Stimulated activated CD8-positive, alpha-beta memory T cell treated with anti-CD3 and anti-CD28 coated beads, Interleukin-15, amount 100 ng/mL, for 48 hours (primary cell): ENCODE results near the gene IRF5.

ENCODE experiments used
- DNase-seq, 2 donors: peaks; one replicate each; pipeline ENCODE4 v3.0.0-alpha.2; 2020; ENCODE audit warnings: low read depth in 2 of 2

Gene IRF5

GRCh38 chr7:128919881-128920799, 17.6 kb upstream of the IRF5 start:
- no peak for DNase-seq

GRCh38 chr7:128920913-128921582, 16.7 kb upstream of the IRF5 start:
- no peak for DNase-seq

GRCh38 chr7:128921866-128922440, 15.8 kb upstream of the IRF5 start:
- no peak for DNase-seq

GRCh38 chr7:128922496-128923410, 15.0 kb upstream of the IRF5 start:
- no peak for DNase-seq

- DNase-seq: no peak
Measured at GRCh38 chr7:128923411-128923800, 14.3 kb upstream of the IRF5 start.

- DNase-seq: no peak
Measured at GRCh38 chr7:128924707-128925588, 12.8 kb upstream of the IRF5 start.

GRCh38 chr7:128928159-128928813, 9.4 kb upstream of the IRF5 start:
- DNase-seq: no peak

GRCh38 chr7:128928882-128929788, 8.6 kb upstream of the IRF5 start:
- DNase-seq: no peak

GRCh38 chr7:128931190-128931798, 6.4 kb upstream of the IRF5 start:
- no peak for DNase-seq

GRCh38 chr7:128931965-128932861, 5.5 kb upstream of the IRF5 start:
- DNase-seq: no peak

- DNase-seq: no peak
Measured at GRCh38 chr7:128932862-128933179, 4.9 kb upstream of the IRF5 start.

- no peak for DNase-seq
Measured at GRCh38 chr7:128933180-128933891, 4.4 kb upstream of the IRF5 start.

GRCh38 chr7:128934361-128935341, 3.1 kb upstream of the IRF5 start:
- DNase-seq: no peak

GRCh38 chr7:128935342-128935730, 2.4 kb upstream of the IRF5 start:
- DNase-seq: no peak

GRCh38 chr7:128936798-128937197, 929 bp upstream of the IRF5 start:
- DNase-seq: no peak

- no peak for DNase-seq
Measured at GRCh38 chr7:128937271-128937646, 468 bp upstream of the IRF5 start.
